Cardiac fibroblast (primary cell): Measurements from ENCODE around the gene CENPM.

Experiments
- DNase-seq, 2 donors: peaks; one replicate each; pipeline versions ENCODE4 v3.0.0 to v3.0.0-alpha.2; 2010; ENCODE audit warnings: low read depth in 2 of 2
- H3K4me3 ChIP-seq, 2 donors: replicated peaks in 1 of 2; 1 replicate in 1 of 2; 2 replicates in 1 of 2; pipeline ENCODE4 v1.5.1; 2011; ENCODE audit warnings: low read depth in 2 of 2, low read length in 2 of 2, mild to moderate bottlenecking in 2 of 2, moderate library complexity in 1 of 2
- CTCF ChIP-seq: IDR thresholded peaks from one replicate; pipeline ENCODE4 v1.5.1; 2011; ENCODE audit warnings: low read depth, mild to moderate bottlenecking, low read length, inconsistent platforms

The CENPM gene

DNA sequence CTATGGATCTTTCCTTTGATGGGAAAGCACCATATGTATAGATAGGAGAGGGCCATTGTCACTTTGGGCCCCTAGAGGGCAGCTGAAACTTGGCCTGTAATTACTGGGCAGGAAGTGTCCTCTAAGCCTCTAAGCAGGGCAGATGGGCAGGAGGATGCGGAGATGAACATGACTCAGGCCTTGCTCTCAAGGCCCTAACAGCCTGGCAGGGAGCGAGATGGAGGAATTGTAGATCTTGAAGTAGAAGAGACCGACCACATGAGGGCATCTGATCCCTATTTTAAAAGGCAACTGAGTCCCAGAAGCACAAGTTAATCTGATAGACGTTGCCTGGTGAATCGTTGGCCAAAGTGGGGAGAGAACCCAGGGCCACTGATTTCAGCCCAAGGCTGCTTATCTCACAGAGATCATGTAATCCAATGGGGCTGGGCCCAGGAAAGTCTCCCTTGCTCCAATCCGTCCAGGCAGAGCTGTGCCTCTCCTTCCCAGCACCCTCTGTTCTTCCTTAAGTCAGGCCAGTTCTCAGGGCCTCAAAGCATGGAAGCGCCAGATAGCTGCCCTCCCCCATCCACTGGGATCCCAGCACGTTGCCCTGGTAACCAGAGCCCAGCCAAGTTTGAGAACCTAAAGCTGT, 19.8 kb upstream of the CENPM start:
- peak; percentile 87 to 95 for DNase-seq
- TF ChIP-seq CTCF, result peak; percentile 40
- no peak overlapping the region for H3K4me3 ChIP-seq

DNA sequence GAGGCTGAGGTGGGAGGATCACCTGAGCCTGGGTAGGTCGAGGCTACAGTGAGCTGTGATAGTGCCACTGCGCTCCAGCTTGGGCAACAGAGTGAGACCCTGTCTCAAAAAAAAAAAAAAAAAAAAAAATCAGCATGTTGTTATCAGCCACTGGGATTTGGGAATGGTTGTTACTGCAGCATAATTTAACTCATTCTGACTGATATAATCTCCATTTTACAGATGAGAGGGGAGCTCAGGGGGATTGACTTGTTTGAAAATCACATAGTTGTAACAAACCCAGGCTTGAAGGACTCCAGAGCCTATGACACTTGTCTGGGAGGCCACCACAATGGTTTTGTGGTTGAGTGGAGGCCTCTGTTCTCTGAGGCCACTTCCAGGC, 19.3 kb upstream of the CENPM start:
- no peak overlapping the region for H3K4me3 ChIP-seq
- no peak for TF ChIP-seq CTCF
- no peak for DNase-seq

GRCh38 chr22:41964112-41964491, 17.1 kb upstream of the CENPM start:
- H3K4me3 ChIP-seq, result no peak overlapping the region
- no peak for DNase-seq
- TF ChIP-seq CTCF, result no peak

GRCh38 chr22:41963453-41964111, 16.6 kb upstream of the CENPM start:
- no peak overlapping the region for H3K4me3 ChIP-seq
- TF ChIP-seq CTCF, result no peak
- peak in 1 of 2 donors; percentile 89 for DNase-seq

GRCh38 chr22:41957941-41958556, 11.1 kb upstream of the CENPM start:
- TF ChIP-seq CTCF, result no peak
- DNase-seq, result no peak
- H3K4me3 ChIP-seq, result no peak overlapping the region

- no peak for DNase-seq
- no peak overlapping the region for H3K4me3 ChIP-seq
- no peak for TF ChIP-seq CTCF
These were observed 5.8 kb upstream of the CENPM start for GRCh38 chr22:41952713-41953112.
